GM13977 (cell line): ENCODE results near the gene COASY.

ENCODE experiments used
- DNase-seq: peaks from one replicate; pipeline ENCODE4 v3.0.0; 2012; ENCODE audit warnings: low spot score
- in situ Hi-C: fragments of 300-500 bp; cut with MboI; formaldehyde crosslinking; loops from one replicate; pipeline ENCODE4 v1.12.0; 2022; ENCODE audit warnings: low sequenced_read_pairs, low pct_unique_long_range_greater_than_20kb, mixed read lengths, inconsistent platforms; ENCODE audit not compliant: unreplicated experiment
- TF ChIP-seq, protein P1 (sequence below): IDR thresholded peaks from 2 replicates; pipeline ENCODE4 v1.5.1; 2012; ENCODE audit warnings: mild to moderate bottlenecking, control low read depth; ENCODE audit not compliant: insufficient read depth; ENCODE audit errors: extremely low read depth, missing control alignments

The COASY gene

DNA sequence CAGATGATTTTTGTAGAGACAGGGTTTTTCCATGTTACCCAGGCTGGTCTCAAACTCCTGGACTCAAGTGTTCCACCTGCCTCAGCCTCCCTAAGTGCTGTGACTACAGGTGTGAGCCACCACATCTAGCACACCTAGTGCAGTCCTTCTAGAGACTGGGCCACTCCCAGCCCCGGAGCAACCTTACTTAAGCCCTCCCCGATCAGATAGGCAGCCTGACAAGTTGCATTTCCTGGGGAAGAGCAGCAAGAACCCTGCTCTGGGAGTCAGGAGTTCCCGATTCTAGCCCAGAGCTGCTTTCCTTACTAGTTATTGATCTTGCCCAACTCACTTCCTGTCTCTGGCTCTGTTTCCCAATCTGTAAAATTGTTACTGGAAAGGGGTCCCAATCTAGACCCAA, 32.9 kb upstream of the COASY start:
- TF ChIP-seq, protein P1, sequence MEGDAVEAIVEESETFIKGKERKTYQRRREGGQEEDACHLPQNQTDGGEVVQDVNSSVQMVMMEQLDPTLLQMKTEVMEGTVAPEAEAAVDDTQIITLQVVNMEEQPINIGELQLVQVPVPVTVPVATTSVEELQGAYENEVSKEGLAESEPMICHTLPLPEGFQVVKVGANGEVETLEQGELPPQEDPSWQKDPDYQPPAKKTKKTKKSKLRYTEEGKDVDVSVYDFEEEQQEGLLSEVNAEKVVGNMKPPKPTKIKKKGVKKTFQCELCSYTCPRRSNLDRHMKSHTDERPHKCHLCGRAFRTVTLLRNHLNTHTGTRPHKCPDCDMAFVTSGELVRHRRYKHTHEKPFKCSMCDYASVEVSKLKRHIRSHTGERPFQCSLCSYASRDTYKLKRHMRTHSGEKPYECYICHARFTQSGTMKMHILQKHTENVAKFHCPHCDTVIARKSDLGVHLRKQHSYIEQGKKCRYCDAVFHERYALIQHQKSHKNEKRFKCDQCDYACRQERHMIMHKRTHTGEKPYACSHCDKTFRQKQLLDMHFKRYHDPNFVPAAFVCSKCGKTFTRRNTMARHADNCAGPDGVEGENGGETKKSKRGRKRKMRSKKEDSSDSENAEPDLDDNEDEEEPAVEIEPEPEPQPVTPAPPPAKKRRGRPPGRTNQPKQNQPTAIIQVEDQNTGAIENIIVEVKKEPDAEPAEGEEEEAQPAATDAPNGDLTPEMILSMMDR = no peak
- DNase-seq = no peak
- in situ Hi-C loops = no loop called here

DNA sequence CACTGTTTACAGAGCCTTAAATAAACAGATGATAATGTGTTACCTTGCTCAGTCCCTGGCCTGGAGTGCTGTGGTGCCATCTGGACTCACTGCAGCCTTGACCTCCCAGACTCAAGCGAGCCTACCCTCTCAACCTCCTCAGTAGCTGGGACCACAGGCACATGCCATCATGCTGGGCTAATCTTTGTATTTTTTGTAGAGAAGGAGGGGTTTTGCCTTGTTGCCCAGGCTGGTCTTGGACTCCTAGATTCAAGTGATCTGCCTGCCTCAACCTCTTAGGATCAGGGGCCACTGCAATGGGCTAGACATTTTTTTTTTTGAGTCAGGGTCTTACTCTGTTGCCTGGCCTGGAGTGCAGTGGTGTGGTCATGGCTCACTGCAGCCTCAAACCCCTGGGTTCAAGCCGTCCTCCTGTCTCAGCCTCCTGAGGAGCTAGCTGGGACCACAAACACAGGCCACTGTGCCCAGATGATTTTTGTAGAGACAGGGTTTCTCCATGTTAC, 30.9 kb upstream of the COASY start:
- TF ChIP-seq, protein P1 = no peak
- DNase-seq = no peak
- in situ Hi-C loops = no loop called here

DNA sequence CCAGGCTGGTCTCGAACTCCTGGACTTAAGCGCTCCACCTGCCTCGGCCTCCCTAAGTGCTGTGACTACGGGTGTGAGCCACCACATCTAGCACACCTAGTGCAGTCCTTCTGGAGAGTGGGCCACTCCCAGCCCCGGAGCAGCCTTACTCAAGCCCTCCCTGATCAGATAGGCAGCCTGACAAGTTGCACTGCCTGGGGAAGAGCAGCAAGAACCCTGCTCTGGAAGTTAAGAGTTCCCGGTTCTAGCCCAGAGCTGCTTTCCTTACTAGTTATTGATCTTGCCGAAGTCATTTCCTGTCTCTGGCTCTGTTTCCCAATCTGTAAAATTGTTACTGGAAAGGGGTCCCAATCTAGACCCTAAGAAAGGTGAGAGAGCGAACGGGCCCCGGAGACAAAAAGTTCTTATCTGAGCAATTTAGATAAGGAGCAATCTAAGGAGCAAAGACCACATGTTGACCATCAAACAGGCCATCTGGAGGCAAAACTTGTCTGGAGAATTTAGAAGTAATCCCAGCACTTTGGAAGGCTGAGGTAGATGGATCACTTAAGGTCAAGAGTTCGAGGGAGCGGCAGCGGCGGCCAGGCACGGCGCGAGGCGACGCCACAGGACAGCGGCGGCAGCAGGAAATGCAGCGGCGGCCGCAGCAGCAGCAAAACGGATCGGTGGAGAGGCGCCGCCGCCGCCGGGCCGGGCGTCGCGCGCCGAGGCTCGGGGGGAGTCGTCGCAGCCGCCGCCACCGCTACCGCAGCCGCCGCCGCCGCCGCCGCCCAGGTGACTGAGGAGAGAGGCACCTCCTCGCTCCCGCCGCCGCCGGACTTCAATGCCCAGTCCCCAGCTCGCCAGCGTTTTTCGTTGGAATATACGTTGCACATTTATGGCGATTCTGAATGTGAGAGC, 30.2 kb upstream of the COASY start:
- in situ Hi-C loops = no loop called here
- TF ChIP-seq, protein P1 = peak; percentile 41
- peak; percentile 68 for DNase-seq

- DNase-seq = no peak
- TF ChIP-seq, protein P1 = no peak
- in situ Hi-C loops = no loop called here
Observed at GRCh38 chr17:42535155-42536047, 26.5 kb upstream of the COASY start.

- TF ChIP-seq, protein P1 = no peak
- DNase-seq = peak; percentile 99
- in situ Hi-C loops = no loop called here
Observed at GRCh38 chr17:42536048-42536371, 25.9 kb upstream of the COASY start, which contains the start of gene NAGLU. TSS of gene NAGLU (plus strand) at chr17:42536241. CDS start at chr17:42536273, 32 bp downstream.

GRCh38 chr17:42536372-42537155, 25.4 kb upstream of the COASY start:
- TF ChIP-seq, protein P1 = no peak
- peak; percentile 95 for DNase-seq
- in situ Hi-C loops = no loop called here
